ENCODE results near the gene LPO. TPM values are rescaled to one million over a fixed set of nuclear protein-coding genes. Genes with fewer than 3 reads are reported as not detected.

The LPO gene
- total RNA-seq, 1 experiment from 2014 or later: 0.20 TPM

DNA sequence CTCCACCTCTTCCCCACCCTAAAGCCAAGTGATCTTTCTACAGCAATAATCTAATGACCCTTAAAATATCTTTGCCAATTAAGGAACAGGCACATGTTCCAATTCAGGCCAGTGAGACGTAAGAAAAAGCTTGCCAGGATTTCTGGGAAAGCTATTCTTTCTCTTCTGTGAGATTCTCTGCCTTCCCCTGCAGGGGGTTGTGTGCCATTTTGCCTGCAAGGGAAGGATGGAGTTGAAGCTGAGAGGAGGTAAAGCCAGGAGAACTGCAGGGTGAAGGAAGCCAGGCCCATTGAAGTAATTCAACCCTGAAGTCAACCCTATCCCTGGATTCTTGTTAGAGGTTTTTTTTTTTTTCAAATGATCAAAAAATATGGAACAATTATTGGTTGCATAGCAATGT lies 9.0 kb upstream of the LPO start:
- TF ChIP-seq, protein P1, sequence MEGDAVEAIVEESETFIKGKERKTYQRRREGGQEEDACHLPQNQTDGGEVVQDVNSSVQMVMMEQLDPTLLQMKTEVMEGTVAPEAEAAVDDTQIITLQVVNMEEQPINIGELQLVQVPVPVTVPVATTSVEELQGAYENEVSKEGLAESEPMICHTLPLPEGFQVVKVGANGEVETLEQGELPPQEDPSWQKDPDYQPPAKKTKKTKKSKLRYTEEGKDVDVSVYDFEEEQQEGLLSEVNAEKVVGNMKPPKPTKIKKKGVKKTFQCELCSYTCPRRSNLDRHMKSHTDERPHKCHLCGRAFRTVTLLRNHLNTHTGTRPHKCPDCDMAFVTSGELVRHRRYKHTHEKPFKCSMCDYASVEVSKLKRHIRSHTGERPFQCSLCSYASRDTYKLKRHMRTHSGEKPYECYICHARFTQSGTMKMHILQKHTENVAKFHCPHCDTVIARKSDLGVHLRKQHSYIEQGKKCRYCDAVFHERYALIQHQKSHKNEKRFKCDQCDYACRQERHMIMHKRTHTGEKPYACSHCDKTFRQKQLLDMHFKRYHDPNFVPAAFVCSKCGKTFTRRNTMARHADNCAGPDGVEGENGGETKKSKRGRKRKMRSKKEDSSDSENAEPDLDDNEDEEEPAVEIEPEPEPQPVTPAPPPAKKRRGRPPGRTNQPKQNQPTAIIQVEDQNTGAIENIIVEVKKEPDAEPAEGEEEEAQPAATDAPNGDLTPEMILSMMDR (IDR thresholded peaks at IDR 0.05): no peak
- TF ChIP-seq RORB (CRISPR knock-in tag; IDR thresholded peaks at IDR 0.05) (no peak), ETV6 (CRISPR knock-in tag; IDR thresholded peaks at IDR 0.05) (no peak), GABPB1 (CRISPR knock-in tag; IDR thresholded peaks at IDR 0.05) (no peak), SMAD3 (CRISPR knock-in tag; IDR thresholded peaks at IDR 0.05; ENCODE audit: borderline replicate concordance) (no peak), SP1 (CRISPR knock-in tag; conservative IDR thresholded peaks at IDR 0.05) (no peak), CREB1 (CRISPR knock-in tag; IDR thresholded peaks at IDR 0.05) (no peak), RELA (CRISPR knock-in tag; IDR thresholded peaks at IDR 0.05; ENCODE audit: borderline replicate concordance) (no peak), OVOL2 (CRISPR knock-in tag; IDR thresholded peaks at IDR 0.05; ENCODE audit: borderline replicate concordance) (no peak), ZNF416 (CRISPR knock-in tag; IDR thresholded peaks at IDR 0.05) (no peak), FOXK1 (CRISPR knock-in tag; IDR thresholded peaks at IDR 0.05) (no peak)
- TF ChIP-seq, protein P2, sequence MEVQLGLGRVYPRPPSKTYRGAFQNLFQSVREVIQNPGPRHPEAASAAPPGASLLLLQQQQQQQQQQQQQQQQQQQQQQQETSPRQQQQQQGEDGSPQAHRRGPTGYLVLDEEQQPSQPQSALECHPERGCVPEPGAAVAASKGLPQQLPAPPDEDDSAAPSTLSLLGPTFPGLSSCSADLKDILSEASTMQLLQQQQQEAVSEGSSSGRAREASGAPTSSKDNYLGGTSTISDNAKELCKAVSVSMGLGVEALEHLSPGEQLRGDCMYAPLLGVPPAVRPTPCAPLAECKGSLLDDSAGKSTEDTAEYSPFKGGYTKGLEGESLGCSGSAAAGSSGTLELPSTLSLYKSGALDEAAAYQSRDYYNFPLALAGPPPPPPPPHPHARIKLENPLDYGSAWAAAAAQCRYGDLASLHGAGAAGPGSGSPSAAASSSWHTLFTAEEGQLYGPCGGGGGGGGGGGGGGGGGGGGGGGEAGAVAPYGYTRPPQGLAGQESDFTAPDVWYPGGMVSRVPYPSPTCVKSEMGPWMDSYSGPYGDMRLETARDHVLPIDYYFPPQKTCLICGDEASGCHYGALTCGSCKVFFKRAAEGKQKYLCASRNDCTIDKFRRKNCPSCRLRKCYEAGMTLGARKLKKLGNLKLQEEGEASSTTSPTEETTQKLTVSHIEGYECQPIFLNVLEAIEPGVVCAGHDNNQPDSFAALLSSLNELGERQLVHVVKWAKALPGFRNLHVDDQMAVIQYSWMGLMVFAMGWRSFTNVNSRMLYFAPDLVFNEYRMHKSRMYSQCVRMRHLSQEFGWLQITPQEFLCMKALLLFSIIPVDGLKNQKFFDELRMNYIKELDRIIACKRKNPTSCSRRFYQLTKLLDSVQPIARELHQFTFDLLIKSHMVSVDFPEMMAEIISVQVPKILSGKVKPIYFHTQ (CRISPR knock-in tag; IDR thresholded peaks at IDR 0.05): no peak
- TF ChIP-seq, protein P3, sequence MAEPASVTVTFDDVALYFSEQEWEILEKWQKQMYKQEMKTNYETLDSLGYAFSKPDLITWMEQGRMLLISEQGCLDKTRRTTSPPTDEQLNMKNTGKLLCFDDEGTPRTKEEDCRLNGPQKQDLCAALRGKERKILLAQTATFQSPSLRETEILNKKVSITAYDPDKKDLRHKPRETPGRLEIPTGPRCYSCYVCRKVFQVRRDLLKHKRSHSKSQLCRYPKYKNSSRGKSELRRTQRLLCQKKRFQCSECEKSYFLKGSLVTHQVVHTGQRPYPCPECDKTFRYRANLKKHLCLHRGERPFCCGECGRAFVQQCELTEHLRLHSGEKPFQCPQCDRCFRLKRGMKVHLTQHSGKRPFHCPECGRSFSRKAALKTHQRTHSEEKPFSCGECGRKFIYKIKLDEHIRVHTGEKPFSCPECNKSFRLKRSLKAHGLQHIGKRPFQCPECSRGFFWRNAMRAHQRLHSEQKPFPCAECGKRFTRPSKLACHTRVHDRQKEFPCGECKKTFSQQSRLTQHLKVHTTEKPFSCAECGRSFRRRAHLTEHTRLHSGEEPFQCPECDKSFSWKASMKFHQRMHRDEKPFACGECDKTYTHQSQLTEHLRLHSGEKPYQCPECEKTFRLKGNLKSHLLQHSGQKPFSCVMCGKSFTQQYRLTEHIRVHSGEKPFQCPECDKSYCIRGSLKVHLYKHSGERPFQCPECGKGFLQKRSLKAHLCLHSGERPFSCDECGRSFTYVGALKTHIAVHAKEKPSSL (CRISPR knock-in tag; conservative IDR thresholded peaks at IDR 0.05): no peak
- TF ChIP-seq, protein P4, sequence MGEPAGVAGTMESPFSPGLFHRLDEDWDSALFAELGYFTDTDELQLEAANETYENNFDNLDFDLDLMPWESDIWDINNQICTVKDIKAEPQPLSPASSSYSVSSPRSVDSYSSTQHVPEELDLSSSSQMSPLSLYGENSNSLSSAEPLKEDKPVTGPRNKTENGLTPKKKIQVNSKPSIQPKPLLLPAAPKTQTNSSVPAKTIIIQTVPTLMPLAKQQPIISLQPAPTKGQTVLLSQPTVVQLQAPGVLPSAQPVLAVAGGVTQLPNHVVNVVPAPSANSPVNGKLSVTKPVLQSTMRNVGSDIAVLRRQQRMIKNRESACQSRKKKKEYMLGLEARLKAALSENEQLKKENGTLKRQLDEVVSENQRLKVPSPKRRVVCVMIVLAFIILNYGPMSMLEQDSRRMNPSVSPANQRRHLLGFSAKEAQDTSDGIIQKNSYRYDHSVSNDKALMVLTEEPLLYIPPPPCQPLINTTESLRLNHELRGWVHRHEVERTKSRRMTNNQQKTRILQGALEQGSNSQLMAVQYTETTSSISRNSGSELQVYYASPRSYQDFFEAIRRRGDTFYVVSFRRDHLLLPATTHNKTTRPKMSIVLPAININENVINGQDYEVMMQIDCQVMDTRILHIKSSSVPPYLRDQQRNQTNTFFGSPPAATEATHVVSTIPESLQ (CRISPR knock-in tag; IDR thresholded peaks at IDR 0.05): no peak
- TF ChIP-seq, protein P5, sequence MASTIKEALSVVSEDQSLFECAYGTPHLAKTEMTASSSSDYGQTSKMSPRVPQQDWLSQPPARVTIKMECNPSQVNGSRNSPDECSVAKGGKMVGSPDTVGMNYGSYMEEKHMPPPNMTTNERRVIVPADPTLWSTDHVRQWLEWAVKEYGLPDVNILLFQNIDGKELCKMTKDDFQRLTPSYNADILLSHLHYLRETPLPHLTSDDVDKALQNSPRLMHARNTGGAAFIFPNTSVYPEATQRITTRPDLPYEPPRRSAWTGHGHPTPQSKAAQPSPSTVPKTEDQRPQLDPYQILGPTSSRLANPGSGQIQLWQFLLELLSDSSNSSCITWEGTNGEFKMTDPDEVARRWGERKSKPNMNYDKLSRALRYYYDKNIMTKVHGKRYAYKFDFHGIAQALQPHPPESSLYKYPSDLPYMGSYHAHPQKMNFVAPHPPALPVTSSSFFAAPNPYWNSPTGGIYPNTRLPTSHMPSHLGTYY (CRISPR knock-in tag; IDR thresholded peaks at IDR 0.05): no peak
- TF ChIP-seq, protein P6, sequence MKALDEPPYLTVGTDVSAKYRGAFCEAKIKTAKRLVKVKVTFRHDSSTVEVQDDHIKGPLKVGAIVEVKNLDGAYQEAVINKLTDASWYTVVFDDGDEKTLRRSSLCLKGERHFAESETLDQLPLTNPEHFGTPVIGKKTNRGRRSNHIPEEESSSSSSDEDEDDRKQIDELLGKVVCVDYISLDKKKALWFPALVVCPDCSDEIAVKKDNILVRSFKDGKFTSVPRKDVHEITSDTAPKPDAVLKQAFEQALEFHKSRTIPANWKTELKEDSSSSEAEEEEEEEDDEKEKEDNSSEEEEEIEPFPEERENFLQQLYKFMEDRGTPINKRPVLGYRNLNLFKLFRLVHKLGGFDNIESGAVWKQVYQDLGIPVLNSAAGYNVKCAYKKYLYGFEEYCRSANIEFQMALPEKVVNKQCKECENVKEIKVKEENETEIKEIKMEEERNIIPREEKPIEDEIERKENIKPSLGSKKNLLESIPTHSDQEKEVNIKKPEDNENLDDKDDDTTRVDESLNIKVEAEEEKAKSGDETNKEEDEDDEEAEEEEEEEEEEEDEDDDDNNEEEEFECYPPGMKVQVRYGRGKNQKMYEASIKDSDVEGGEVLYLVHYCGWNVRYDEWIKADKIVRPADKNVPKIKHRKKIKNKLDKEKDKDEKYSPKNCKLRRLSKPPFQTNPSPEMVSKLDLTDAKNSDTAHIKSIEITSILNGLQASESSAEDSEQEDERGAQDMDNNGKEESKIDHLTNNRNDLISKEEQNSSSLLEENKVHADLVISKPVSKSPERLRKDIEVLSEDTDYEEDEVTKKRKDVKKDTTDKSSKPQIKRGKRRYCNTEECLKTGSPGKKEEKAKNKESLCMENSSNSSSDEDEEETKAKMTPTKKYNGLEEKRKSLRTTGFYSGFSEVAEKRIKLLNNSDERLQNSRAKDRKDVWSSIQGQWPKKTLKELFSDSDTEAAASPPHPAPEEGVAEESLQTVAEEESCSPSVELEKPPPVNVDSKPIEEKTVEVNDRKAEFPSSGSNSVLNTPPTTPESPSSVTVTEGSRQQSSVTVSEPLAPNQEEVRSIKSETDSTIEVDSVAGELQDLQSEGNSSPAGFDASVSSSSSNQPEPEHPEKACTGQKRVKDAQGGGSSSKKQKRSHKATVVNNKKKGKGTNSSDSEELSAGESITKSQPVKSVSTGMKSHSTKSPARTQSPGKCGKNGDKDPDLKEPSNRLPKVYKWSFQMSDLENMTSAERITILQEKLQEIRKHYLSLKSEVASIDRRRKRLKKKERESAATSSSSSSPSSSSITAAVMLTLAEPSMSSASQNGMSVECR (CRISPR knock-in tag; IDR thresholded peaks at IDR 0.05; ENCODE audit: borderline replicate concordance): no peak
- TF ChIP-seq, protein P7, sequence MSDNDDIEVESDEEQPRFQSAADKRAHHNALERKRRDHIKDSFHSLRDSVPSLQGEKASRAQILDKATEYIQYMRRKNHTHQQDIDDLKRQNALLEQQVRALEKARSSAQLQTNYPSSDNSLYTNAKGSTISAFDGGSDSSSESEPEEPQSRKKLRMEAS (CRISPR knock-in tag; IDR thresholded peaks at IDR 0.05): no peak
- POLR2A ChIA-PET: interaction anchor here (0.7 kb wide), 1 partner anchor 18 kb away, joined by 3 read pairs; no protein-coding TSS in a partner anchor
- H3K36me3 Mint-ChIP-seq: no peaks in the 10 kb centered on the region
- no peak overlapping the region; the same call in 1 of the 2 replicates for H3K27ac Mint-ChIP-seq
- H3K4me1 Mint-ChIP-seq: peaks cover 11% of the 10 kb centered on the region
- no peaks in the 10 kb centered on the region for H3K9me3 Mint-ChIP-seq
- CTCF ChIA-PET: interaction anchor here (0.5 to 3.7 kb wide), 10 partner anchors 9 to 183 kb away, joined by 3 to 20 read pairs (median 6); partner anchors contain the start of genes LPO and MKS1
- DNase-seq (ENCODE audit: low spot score) (no peak), ATAC-seq (no peak)
- H3K27me3 Mint-ChIP-seq (ENCODE audit: low read depth): peaks cover 68% of the 10 kb centered on the region
- no peak overlapping the region for H3K4me3 Mint-ChIP-seq
